SK-N-MC (cell line): ENCODE measurements around the gene PTGFR.

Source experiments
- EZH2 ChIP-seq: fragments of 200-600 bp; sonication (generic); IDR thresholded peaks from one replicate; pipeline ENCODE4 v1.6.1; 2017; ENCODE audit warnings: antibody characterized with exemption
- POLR2AphosphoS5 ChIP-seq: IDR thresholded peaks from 2 replicates; pipeline ENCODE4 v1.6.1; 2012; ENCODE audit warnings: mild to moderate bottlenecking, low read depth, low read length, borderline replicate concordance

DNA sequence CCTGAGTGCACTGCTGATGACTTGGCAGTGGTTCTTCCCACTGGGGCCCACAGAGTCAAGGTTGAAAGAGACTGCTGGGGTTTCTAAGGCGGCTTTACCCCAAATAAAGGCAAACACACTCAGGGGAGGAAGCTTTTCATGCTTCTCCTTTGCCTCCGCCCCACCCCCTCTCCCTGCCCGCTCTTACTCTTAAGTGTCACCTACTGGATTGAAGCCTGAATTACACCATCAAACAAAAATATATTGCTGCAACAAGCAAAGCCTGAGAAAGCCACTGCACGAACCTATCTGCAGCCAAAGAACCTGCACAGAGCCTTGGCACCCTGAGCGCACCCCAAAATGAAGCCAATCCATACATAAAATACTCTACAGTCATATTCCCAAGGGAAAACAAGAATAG lies 63.1 kb downstream of the PTGFR start:
- no peak for TF ChIP-seq EZH2
- no peak for TF ChIP-seq POLR2AphosphoS5
